LNCaP clone FGC (cell line): ENCODE results near the gene CPXM2.

Experiments
- DNase-seq: peaks from one replicate; pipeline ENCODE4 v3.0.0-alpha.2; 2011; ENCODE audit warnings: low read depth
- H3K4me3 ChIP-seq: 2 replicates; pipeline ENCODE4 v1.5.1; 2011; ENCODE audit warnings: mild to moderate bottlenecking, low read depth, low read length, control low read depth
- TF ChIP-seq, protein P1 (sequence below): IDR thresholded peaks from 2 replicates; pipeline ENCODE4 v1.5.1; 2012; ENCODE audit warnings: mild to moderate bottlenecking; ENCODE audit not compliant: control insufficient read depth, insufficient read depth; ENCODE audit errors: extremely low read depth

Gene CPXM2

DNA sequence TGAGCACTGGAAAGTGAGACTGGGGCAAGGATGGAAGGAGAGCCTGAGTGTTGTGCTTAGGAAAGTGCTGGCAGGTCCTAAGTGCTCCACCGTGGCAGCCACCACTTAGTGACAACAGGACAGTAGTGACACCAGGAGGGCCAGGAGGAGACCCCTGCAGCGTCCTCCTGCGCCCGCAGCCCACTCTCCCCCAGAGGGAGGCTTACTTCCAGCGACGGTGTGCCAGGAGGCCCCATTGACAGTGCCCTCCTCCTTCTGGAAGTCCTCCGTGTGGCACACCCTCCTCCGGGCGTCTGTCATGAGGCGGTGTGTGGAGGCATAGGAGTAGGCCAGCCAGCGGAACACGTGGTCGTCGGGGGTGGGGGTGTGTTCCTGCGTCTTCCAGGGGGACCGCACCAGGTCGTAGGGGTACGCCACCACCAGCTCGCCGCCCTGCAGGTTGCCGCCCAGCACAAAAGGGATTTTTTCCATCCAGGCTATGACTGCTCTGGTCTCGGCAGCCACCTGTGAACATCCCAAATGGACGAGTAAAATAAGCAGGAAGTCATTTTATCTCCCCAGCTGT lies 129.9 kb downstream of the CPXM2 start:
- H3K4me3 ChIP-seq: no peak overlapping the region
- TF ChIP-seq, protein P1, sequence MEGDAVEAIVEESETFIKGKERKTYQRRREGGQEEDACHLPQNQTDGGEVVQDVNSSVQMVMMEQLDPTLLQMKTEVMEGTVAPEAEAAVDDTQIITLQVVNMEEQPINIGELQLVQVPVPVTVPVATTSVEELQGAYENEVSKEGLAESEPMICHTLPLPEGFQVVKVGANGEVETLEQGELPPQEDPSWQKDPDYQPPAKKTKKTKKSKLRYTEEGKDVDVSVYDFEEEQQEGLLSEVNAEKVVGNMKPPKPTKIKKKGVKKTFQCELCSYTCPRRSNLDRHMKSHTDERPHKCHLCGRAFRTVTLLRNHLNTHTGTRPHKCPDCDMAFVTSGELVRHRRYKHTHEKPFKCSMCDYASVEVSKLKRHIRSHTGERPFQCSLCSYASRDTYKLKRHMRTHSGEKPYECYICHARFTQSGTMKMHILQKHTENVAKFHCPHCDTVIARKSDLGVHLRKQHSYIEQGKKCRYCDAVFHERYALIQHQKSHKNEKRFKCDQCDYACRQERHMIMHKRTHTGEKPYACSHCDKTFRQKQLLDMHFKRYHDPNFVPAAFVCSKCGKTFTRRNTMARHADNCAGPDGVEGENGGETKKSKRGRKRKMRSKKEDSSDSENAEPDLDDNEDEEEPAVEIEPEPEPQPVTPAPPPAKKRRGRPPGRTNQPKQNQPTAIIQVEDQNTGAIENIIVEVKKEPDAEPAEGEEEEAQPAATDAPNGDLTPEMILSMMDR: no peak
- no peak for DNase-seq

DNA sequence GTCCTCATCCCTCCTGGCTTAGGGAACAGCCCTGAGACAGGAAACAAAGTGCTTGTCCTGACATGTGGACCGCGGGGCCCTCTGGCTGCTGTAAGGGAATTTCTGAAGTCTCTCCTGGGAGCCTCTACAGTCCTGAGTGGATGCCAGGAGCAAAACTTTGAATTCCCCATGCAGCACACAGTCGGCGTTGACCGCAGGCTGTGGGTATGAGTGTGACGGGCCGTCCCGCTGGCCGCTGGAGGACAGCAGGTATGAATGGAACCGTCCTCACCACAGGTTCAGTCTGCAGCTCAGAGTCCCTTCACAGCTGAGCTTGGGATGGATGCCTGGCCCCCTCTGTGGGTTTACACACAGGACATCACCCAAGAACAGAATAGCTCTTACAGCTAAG lies 130.6 kb downstream of the CPXM2 start:
- H3K4me3 ChIP-seq: no peak overlapping the region
- TF ChIP-seq, protein P1: no peak

DNA sequence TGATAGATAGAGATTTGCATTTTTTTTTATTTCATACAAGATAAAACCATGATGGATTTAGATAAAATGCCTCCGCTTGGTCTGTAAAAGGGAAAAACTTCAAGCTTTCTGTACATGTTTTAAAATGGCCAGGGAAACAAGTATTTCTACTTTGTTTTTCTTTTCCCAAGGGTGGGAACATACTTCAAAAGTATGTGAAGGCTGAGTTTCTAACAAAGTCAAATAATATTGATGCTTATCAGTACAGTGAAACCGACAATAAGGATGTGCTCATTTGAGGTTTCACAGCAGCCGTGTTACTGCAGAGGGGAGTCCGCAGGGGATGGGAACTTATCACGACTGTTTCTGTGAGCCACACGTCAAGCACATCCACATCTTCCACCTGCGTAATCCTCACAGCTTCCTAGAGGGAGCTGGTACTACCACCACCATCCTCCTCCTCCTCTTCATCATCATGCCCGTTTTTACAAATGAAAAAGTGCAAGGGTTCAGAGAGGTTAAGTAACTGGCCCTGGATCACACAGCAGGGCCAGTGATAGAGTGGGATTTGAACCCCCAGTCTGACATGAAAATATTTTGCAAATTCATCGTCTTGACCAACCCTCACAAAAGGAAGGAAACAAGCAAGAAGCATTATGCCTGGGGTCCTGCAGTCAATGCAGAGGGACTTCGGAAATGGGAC lies 131.1 kb downstream of the CPXM2 start:
- no peak overlapping the region for H3K4me3 ChIP-seq
- no peak for DNase-seq
- TF ChIP-seq, protein P1: no peak

More for the DNA sequence above, 130.6 kb downstream of the CPXM2 start:
- no peak for DNase-seq

DNA sequence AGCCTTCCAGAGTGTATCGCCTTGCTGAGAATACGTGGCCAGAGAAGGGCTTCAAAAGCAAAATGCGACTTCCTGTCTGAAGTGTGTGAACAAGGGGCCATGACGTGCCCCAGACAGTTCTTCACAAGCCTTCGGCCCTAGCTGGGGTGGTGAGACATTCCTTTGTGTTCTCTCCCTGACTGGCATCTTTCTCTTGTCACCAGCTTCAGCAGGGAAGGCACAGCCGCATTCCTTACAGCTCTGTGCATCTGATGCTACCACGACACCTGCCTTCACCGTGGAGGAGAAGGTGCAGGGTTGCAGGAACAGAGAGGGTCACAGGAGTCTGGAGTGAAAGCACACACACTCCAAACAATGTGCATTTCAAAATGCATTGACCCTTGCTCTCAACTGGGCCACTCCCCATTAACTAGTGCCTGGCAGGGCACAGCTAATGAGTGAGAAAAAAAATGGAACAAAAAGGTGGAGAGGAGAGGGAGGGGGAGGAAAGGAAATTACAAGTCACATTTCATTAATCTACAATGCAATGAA lies 132.0 kb downstream of the CPXM2 start:
- no peak overlapping the region for H3K4me3 ChIP-seq
- TF ChIP-seq, protein P1: no peak
- no peak for DNase-seq

DNA sequence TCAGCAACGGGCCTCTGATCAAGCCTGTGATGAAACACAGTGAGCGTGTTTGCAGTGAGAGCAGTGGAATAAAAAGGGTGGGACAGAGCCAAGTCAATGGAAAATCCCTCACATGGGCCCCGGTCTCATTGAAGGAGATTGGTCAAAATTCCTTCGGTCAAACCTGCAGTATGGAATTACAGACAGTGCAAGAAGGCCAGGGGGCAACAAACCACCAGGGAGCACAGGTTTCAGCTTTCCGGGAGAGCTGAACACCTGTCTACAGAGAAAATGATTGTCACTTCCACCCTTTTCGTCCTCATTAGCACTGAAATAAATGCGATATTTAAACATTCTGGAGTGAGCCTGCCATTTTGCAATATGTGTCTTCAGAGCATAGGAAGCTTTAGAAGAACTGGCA lies 132.6 kb downstream of the CPXM2 start:
- H3K4me3 ChIP-seq: no peak overlapping the region
- TF ChIP-seq, protein P1: no peak
- no peak for DNase-seq

DNA sequence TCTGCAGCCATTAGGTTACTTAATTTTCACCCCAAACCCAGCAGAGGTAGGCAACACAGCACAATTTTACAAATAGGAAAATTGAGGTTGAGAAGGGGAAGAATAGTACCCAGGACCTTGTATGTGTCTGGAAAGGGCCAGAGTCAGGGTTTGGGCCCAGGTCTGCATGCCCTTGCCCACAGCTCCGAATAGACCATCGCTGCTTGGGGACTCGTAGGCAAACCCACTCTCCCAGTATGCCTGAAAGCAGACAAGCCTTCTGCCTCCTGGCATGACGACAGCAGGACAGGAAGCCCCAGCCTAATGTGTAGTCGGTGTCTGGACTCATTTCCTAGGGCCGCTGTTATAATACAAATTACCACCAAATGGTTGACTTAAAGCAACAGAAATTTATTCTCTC lies 133.8 kb downstream of the CPXM2 start:
- no peak overlapping the region for H3K4me3 ChIP-seq
- TF ChIP-seq, protein P1: no peak
- no peak for DNase-seq
